Suppressor macrophage treated with lipopolysaccharide for 4 hours (primary cell): ENCODE measurements around the gene MPRIP.
"Not testable (repeated sequence)": the region's sequence is repeated elsewhere in the genome, so short reads cannot be mapped to it uniquely, and the experiment has no call there.

Experiments used
- DNase-seq: peaks from one replicate; pipeline ENCODE4 v3.0.0-alpha.2; 2020

The MPRIP gene

GRCh38 chr17:17134051-17134956 lies 92.0 kb downstream of the MPRIP start:
- DNase-seq: no peak

- no peak for DNase-seq
Measured at GRCh38 chr17:17134957-17135333, 92.7 kb downstream of the MPRIP start.

GRCh38 chr17:17136221-17136620 lies 94.0 kb downstream of the MPRIP start:
- DNase-seq: not testable (repeated sequence)

GRCh38 chr17:17137731-17138585 lies 95.7 kb downstream of the MPRIP start:
- no peak for DNase-seq

GRCh38 chr17:17139972-17140589 lies 97.8 kb downstream of the MPRIP start:
- no peak for DNase-seq

GRCh38 chr17:17140590-17140980 lies 98.3 kb downstream of the MPRIP start:
- no peak for DNase-seq

GRCh38 chr17:17141279-17141678 lies 99.0 kb downstream of the MPRIP start:
- DNase-seq: no peak

GRCh38 chr17:17141860-17142552 lies 99.7 kb downstream of the MPRIP start:
- peak; percentile 46 for DNase-seq

GRCh38 chr17:17142556-17142955 lies 100.3 kb downstream of the MPRIP start:
- DNase-seq: no peak

GRCh38 chr17:17143501-17143900 lies 101.2 kb downstream of the MPRIP start:
- DNase-seq: no peak

GRCh38 chr17:17144061-17144460 lies 101.8 kb downstream of the MPRIP start:
- no peak for DNase-seq

- DNase-seq: no peak
Measured at GRCh38 chr17:17144916-17145665, 102.8 kb downstream of the MPRIP start.

- DNase-seq: no peak
Measured at GRCh38 chr17:17146786-17147406, 104.6 kb downstream of the MPRIP start.

- no peak for DNase-seq
Measured at GRCh38 chr17:17147821-17148220, 105.6 kb downstream of the MPRIP start.

- peak; percentile 86 for DNase-seq
Measured at GRCh38 chr17:17149520-17150447, 107.5 kb downstream of the MPRIP start.

- DNase-seq: peak; percentile 85
Measured at GRCh38 chr17:17150448-17150800, 108.2 kb downstream of the MPRIP start.

GRCh38 chr17:17151055-17151454 lies 108.8 kb downstream of the MPRIP start:
- peak; percentile 80 for DNase-seq

GRCh38 chr17:17151541-17151940 lies 109.3 kb downstream of the MPRIP start:
- DNase-seq: peak; percentile 15

GRCh38 chr17:17151962-17152361 lies 109.7 kb downstream of the MPRIP start:
- peak; percentile 84 for DNase-seq

- no peak for DNase-seq
Measured at GRCh38 chr17:17152385-17152784, 110.1 kb downstream of the MPRIP start.
